GM12892 (cell line): ENCODE data around the gene CSRP3.

Source experiments
- POLR2A ChIP-seq: IDR thresholded peaks from 2 replicates; pipeline ENCODE4 v1.6.1; 2011; ENCODE audit warnings: low read depth, low read length, control low read depth
- POLR2AphosphoS5 ChIP-seq: IDR thresholded peaks from 2 replicates; pipeline ENCODE4 v1.6.1; 2011; ENCODE audit warnings: low read depth, low read length, control low read depth

DNA sequence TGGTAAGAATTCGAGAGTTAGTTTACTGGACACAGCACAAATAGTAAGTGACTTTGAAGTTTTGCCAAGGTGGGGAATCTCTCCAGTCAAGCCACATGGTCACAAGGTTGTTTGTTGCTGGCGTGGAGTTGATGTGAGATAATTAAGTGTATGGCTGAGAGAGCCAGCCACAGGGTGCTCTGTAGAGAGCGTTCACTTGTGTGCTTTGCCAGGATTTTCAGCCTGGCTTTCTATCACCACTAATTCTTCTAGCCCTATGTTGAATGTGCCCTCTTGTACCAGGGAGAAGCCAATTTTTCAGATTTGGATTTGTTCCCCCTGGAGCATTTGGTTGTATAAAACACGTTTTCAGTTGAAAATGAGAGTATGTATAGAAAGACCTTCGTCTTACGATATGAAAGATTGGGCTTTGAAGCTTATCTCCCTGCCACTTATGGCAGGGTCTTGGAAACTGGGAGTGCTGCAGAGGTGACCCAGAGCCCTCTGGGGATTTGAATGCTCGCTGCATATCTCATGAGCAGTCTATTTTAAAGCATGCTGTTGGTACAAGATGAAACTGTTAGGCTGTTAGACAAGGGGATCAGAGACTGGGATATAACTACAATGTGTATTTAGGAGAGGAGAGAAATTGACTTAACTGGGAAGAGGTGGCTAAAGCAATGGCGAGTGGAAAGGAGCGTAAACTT is 28.6 kb downstream of the CSRP3 start:
- no peak for TF ChIP-seq POLR2AphosphoS5
- no peak for TF ChIP-seq POLR2A
